ENCODE results near the gene SHC2.
A peak's percentile ranks its signal among the peaks of the same experiment; 100 is the strongest.
"Not testable (repeated sequence)": the region's sequence is repeated elsewhere in the genome, so short reads cannot be mapped to it uniquely, and the experiment has no call there.

SHC2 gene

GRCh38 chr19:389935-390289 is 70.9 kb downstream of the SHC2 start:
- no peak for DNase-seq (ENCODE audit: low read depth in 2 of 2)

DNA sequence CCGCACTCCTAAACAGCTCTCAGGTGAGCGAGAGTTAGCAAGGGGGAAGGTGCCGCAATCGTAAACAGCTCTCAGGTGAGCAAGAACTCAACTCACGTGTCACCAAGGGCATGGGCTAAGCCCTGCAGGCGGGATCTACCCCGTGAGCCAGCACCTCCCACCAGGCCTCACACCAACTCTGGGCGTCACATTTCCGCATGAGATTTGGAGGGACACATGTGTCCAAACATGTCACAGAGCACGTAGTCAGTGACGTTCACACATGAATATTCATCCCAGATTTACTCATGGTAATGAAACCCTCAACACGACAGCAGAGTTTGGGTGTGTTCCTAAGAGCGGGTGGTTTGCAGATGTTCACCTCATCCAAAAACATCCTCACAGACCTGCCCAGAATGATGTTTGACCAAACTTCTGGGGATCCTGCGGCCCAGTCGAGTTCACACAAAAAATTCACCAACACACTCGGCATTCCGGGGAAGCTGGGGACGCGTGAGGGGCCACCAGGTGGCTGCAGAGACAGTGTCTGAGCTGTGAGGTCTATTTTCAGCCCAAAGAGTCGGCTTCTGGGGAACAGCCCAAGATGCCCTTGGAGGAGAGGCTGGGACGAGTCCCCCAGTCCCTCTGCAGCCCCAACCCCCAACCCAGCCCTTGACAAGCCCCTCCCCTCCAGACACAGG is 71.4 kb downstream of the SHC2 start:
- no peak for DNase-seq (ENCODE audit: low read depth in 2 of 2)

DNA sequence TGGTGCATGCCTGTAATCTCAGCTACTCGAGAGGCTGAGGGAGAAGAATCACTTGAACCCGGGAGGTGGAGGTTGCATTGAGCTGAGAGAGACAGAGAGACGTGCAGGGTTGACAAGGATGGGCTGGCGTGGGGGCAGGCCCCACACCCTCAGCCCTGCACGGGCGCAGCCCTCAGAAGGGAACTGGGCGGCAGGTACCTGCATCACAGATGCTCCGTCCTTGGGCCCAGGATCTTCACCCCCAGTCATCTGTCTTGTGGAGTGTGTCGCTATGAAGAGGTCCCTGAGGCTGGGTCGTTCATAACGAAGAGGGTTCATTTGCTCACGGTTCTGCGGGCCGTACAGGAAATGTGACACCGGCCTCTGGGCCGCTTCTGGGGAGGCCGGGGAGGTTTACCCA is 72.1 kb downstream of the SHC2 start:
- no peak for DNase-seq (ENCODE audit: low read depth in 2 of 2)

GRCh38 chr19:387777-388176 is 73.1 kb downstream of the SHC2 start:
- DNase-seq (ENCODE audit: low read depth in 2 of 2): no peak

GRCh38 chr19:386632-387301 is 74.1 kb downstream of the SHC2 start:
- DNase-seq (ENCODE audit: low read depth in 2 of 2): not testable (repeated sequence)

DNA sequence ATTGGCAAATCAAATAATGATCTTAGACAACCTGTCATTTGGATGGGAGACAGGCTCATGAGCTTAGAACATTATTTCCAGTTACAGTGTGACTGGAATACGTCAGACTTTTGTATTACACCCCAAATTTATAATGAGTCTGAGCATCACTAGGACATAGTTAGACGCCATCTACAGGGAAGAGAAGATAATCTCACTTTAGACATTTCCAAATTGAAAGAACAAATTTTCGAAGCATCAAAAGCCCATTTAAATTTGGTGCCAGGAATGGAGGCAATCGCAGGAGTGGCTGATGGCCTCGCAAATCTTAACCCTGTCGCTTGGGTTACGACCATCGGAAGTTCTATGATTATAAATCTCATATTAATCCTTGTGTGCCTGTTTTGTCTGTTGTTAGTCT is 74.6 kb downstream of the SHC2 start:
- not testable (repeated sequence) for DNase-seq (ENCODE audit: low read depth in 2 of 2)

- DNase-seq (ENCODE audit: low read depth in 2 of 2): no peak
Measured at GRCh38 chr19:384799-385169, 76.0 kb downstream of the SHC2 start.

DNA sequence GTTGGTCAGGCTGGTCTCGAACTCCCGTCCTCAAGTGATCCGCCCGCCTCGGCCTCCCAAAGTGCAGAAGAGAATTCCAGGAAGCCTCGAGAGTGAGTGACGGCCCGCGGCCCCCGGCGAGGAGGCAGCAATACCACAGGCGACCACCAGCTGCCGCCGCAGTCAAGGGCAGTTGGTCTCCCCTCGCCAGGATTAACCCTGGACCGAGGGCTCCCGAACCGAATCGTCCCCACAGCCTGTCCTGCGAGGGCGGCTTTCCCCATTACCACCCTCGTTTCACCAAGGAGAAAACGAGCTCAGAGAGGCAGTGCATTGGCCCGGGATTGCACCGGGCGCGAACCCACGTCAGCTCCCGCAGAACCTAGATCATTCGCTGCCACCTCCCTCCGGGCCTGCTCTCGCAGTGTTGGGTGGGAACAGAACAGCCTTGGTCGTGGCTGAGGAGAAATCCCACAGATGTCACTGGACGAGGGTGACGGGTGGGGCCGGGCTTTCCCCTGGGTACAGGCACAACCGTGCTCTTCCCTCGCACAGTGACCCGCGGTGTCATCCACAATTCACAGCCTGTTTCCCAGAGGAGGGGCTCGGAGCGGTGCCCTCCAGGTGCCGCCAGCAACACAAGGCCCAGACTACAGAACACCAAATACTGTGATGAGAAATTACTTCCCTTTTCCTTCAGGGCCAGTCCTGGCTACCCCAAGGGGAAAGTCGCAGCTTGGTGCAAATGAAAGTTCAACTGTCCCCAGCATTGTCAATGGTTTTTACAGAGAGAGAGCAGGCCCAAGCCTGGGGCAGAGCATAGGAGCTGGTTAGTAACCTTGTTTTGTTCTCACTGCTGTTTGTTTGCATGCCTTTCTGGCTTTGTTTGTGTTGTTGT is 76.7 kb downstream of the SHC2 start:
- no peak for DNase-seq (ENCODE audit: low read depth in 2 of 2)

GRCh38 chr19:383040-383439 is 77.8 kb downstream of the SHC2 start:
- DNase-seq (ENCODE audit: low read depth in 2 of 2): no peak

GRCh38 chr19:382578-382977 is 78.3 kb downstream of the SHC2 start:
- peak; percentile 40 for DNase-seq (ENCODE audit: low read depth in 2 of 2)

GRCh38 chr19:381901-382300 is 78.9 kb downstream of the SHC2 start:
- DNase-seq (ENCODE audit: low read depth in 2 of 2): peak in 1 of 2 donors; percentile 33

DNA sequence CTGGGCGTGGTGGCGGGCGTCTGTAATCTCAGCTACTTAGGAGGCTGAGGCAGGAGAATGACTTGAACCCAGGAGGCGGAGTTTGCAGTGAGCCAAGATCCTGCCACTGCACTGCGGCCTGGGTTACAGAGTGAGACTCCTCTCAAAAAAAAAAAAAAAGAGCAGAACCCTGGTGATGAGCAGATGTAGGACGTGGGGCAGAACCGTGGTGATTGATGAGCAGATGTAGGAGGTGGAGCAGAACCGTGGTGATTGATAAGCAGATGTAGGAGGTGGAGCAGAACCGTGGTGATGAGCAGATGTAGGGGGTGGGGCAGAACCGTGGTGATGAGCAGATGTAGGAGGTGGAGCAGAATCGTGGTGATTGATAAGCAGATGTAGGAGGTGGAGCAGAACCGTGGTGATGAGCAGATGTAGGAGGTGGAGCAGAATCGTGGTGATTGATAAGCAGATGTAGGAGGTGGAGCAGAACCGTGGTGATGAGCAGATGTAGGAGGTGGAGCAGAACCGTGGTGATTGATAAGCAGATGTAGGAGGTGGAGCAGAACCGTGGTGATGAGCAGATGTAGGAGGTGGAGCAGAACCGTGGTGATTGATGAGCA is 80.1 kb downstream of the SHC2 start:
- DNase-seq (ENCODE audit: low read depth in 2 of 2): not testable (repeated sequence)

GRCh38 chr19:379796-380195 is 81.0 kb downstream of the SHC2 start:
- no peak for DNase-seq (ENCODE audit: low read depth in 2 of 2)

DNA sequence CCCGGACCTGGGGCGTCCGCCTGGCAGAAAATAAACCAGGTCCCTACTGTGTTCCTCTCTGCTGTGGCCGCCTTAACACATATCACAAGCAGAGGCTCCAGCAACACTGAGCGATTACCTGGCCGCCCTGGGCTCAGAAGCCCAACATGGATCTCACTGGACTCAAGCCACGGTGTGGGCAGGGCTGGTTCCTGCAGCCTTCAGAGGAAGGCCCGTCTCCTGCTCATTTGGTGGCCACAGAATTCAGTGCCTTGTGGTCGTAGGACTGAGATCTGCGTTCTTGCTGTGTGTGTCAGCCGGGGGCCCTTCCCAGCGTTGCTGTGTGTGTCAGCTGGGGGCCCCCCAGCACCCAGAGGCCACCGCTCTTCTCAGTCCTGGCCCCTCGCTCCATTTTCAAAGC is 82.1 kb downstream of the SHC2 start:
- no peak for DNase-seq (ENCODE audit: low read depth in 2 of 2)

- DNase-seq (ENCODE audit: low read depth in 2 of 2): no peak
Measured at GRCh38 chr19:377801-378581, 82.8 kb downstream of the SHC2 start.

- no peak for DNase-seq (ENCODE audit: low read depth in 2 of 2)
Measured at GRCh38 chr19:376111-376470, 84.7 kb downstream of the SHC2 start.

- no peak for DNase-seq (ENCODE audit: low read depth in 2 of 2)
Measured at GRCh38 chr19:375395-376110, 85.3 kb downstream of the SHC2 start.

GRCh38 chr19:374886-375235 is 86.0 kb downstream of the SHC2 start:
- no peak for DNase-seq (ENCODE audit: low read depth in 2 of 2)

- no peak for DNase-seq (ENCODE audit: low read depth in 2 of 2)
Measured at GRCh38 chr19:374183-374885, 86.5 kb downstream of the SHC2 start.

DNA sequence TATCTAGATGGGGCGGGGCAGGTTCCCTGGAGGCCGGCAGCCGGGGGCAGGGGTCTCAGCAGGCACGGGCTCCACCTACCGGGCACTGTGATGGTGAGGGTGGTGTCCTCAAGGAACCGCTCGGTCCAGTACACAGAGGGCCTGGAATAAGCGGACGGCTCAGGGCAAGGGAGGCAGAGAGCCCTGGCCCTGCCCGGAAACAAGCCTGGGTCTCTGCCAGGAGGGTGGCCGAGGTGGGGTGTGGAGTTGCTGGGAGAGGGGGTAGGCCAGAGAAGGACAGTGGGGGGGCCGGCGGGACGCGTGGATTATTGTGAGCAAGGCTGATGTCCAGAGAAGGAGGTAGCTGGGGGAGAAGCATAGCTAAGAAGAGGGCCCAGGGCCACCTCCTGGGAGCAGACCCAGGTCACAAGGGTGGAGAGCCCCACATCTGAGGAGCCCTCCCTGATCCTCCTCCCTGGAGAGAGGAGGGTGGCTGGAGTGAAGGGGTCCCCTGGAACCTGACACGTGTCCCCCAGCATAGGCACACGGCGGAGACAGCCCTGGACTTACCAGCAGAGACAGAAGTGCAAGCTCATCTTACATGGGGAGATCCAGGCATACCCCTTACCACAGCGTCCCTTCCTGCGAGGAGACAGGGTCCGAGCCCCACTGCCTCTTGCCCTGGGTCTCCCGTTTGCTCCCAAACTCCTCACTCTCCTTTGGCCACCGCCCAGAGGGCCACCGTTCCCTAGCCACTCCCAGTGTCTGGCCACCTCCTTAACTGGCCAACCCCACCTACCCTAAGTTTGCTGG is 87.2 kb downstream of the SHC2 start:
- DNase-seq (ENCODE audit: low read depth in 2 of 2): no peak
